HG03575 (cell line): ENCODE results near the gene MAGEB4.
"Not testable (repeated sequence)": the region's sequence is repeated elsewhere in the genome, so short reads cannot be mapped to it uniquely, and the experiment has no call there.

Experiments used
- ATAC-seq: cut with Tn5 transposase; IDR thresholded peaks from one replicate; pipeline ENCODE4 v1.9.1; 2021; ENCODE audit not compliant: unreplicated experiment, insufficient number of reproducible peaks, low FRiP score; ENCODE audit errors: extremely low read depth

MAGEB4 gene, protein sequence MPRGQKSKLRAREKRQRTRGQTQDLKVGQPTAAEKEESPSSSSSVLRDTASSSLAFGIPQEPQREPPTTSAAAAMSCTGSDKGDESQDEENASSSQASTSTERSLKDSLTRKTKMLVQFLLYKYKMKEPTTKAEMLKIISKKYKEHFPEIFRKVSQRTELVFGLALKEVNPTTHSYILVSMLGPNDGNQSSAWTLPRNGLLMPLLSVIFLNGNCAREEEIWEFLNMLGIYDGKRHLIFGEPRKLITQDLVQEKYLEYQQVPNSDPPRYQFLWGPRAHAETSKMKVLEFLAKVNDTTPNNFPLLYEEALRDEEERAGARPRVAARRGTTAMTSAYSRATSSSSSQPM

GRCh38 chrX:30241724-30242415, at the start of gene MAGEB4:
Gene MAGEB4, plus strand, starts transcription at chrX:30242000. Its CDS starts 136 bp downstream, at chrX:30242136.
- no peak for ATAC-seq

- ATAC-seq = not testable (repeated sequence)
Measured at GRCh38 chrX:30193910-30194309, 47.9 kb upstream of the MAGEB4 start.

- no peak for ATAC-seq
Measured at GRCh38 chrX:30196322-30196721, 45.5 kb upstream of the MAGEB4 start.

DNA sequence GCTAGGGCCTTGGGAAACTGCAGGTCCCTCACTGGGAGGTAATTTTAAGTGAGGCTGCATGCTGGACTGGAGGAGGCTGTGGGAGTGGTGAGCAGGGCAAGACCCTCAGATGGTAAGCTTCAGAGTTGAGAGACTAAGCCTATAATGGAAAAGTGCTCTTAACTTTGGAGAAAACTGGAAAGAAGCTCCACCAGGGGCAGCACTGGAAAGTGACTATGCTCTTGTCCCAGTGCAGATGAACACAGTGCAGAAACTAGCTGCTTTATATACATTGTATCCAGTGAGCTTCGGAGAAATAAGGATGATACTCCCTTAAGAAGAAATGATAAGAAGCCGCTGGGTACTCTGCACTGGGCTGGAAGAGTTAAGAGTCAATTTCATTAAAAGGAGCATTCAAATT, 29.6 kb upstream of the MAGEB4 start:
- no peak for ATAC-seq

- ATAC-seq = no peak
Measured at GRCh38 chrX:30215357-30215843, 26.4 kb upstream of the MAGEB4 start, which contains the start of gene MAGEB2. Gene MAGEB2, plus strand, starts transcription at chrX:30215563. Its CDS starts 3,018 bp downstream, at chrX:30218581.

DNA sequence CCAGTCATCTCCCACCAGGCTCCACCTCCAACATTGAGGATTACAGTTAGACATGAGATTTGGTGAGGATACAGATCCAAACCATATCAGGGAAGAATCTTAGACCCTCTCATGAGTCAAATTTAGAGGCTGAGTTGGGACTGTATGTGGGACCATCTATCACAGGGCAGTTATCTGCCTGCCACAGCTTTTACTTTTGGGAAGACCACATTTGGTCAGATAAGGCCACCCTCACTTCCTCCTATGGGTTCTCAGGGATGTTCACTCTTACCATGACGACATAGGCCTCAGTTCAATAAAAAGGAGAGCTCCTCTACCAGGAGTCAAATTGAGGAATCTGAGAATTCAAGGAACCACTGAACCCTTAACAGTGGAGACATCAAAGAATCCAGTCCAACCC, 24.3 kb upstream of the MAGEB4 start:
- no peak for ATAC-seq

- ATAC-seq = no peak
Measured at GRCh38 chrX:30219372-30219771, 22.4 kb upstream of the MAGEB4 start.

DNA sequence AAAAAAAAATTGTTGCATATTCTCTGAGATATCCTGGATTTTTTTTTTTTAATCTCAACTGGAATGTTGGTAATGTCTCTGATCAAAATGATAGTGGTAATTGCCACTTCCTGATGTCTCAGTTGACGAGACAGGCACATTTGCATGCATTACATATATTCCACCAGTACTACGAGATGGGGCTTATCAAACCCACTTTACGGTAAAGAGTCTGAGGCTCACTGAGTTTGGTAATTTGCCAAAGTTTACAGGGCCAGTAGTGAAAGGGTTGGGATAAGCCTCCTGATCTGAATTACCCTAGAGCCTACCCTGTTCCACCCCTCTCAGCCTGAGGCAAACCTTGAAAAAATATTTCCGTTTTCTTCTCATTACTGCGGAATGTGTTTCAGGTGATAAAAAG, 21.1 kb upstream of the MAGEB4 start:
- ATAC-seq = no peak

GRCh38 chrX:30224536-30224935, 17.3 kb upstream of the MAGEB4 start:
- no peak for ATAC-seq

GRCh38 chrX:30228526-30228925, 13.3 kb upstream of the MAGEB4 start:
- no peak for ATAC-seq

GRCh38 chrX:30230395-30230794, 11.4 kb upstream of the MAGEB4 start, which contains the start of gene MAGEB3:
Gene MAGEB3, plus strand, starts transcription at chrX:30230657. Its CDS starts 5,268 bp downstream, at chrX:30235925.
- ATAC-seq = no peak

GRCh38 chrX:30246769-30247489, 5.1 kb downstream of the MAGEB4 start, which contains the start of gene MAGEB1:
Gene MAGEB1, plus strand, starts transcription at chrX:30247146. Its CDS starts 3,348 bp downstream, at chrX:30250494.
- ATAC-seq = no peak

DNA sequence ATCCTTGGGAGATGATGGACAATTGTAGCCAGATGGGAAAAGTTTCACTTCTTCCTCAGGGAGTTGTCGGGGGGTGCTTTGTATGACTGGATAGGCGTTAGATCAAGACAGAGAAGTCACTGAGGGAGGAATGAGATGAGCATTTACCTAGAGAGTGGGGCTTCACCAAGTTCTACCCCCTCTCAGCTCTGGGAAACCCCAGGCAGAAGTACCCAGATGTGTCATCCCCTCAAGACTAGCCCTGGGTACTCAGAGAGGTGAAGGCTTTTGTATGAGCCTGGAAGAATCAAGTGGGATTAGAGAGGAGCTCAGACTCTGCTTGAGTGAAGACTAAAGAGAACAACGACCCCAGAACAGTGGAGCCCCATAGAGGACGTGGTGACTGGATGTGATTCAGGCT, 7.1 kb downstream of the MAGEB4 start:
- no peak for ATAC-seq

DNA sequence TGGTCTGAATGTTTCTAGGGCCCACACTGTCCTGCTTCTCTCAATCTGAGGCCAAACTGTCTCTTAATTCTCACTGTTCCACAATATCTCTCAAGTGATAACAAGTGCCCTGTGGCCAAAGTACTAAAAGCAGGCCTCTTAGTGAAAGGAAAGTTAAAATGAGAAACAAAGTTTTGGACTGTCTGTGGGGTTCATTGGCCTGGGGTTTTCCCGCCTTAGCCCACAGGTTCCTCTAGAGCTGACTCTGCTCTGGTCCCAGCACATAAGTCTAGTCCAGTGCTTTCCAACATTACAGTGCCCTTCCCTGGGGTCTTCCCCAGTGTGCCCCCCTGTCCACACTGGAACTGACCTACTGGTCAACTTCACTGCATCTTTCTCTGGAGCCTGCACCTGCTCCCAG, 11.5 kb downstream of the MAGEB4 start:
- ATAC-seq = peak; percentile 57

DNA sequence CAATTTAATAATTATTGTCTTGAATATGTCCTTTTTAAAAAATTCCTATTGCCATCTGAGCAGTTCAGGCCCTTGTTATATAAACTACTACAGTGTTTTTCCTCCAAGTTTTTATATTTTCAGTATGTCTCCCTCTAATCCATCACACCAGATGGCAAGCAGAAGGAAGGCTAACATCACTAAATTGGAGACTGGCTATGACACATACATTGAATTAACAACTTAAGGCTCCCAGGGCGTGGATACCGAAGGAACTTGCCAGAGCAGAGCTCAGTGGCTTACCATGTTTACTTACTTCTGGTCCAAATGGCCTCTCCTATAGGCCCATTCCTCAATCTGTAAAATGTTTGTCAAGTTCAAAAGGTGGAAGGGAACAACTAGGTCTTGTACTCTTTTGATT, 18.1 kb downstream of the MAGEB4 start:
- ATAC-seq = no peak

DNA sequence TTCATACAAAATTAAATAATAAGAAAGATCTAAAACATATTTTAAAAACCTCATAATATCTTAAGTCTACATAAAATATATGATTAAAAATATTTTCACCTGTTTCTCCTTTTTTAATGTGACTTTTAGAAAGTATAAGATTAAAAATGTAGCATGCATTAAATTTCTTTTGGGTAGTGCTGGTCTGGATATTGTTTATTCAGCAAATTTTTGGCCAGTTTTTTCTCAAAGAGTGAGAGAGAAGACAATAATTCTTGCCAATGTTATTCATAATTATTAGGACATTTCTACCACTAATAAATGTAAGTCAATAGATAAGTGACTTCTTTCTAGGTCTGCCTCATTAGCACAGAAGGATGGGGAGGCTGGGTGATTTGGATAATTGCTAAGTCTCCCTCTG, 19.2 kb downstream of the MAGEB4 start:
- no peak for ATAC-seq

GRCh38 chrX:30262763-30263162, 21.0 kb downstream of the MAGEB4 start:
- no peak for ATAC-seq

- no peak for ATAC-seq
Measured at GRCh38 chrX:30270639-30271038, 28.8 kb downstream of the MAGEB4 start.

- ATAC-seq = no peak
Measured at GRCh38 chrX:30275498-30275897, 33.7 kb downstream of the MAGEB4 start.
